Esophagus (tissue), 2 donors: ENCODE measurements around the gene ZNF385B. TPM values are rescaled to one million over a fixed set of nuclear protein-coding genes. Genes with fewer than 3 reads are reported as not detected.

Source experiments
- H3K27ac ChIP-seq, 2 donors: one replicate each; pipeline ENCODE4 v1.5.1; 2013; ENCODE audit warnings: low read depth in 2 of 2, mild to moderate bottlenecking in 2 of 2, inconsistent platforms in 1 of 2, low read length in 1 of 2, moderate library complexity in 1 of 2
- H3K27me3 ChIP-seq, 2 donors: one replicate each; pipeline ENCODE4 v1.6.1; 2013; ENCODE audit warnings: low read length in 2 of 2, control low read depth in 1 of 2, mild to moderate bottlenecking in 1 of 2; ENCODE audit not compliant: insufficient read depth in 2 of 2, control insufficient read depth in 1 of 2
- H3K36me3 ChIP-seq, 2 donors: one replicate each; pipeline ENCODE4 v1.6.1; 2013; ENCODE audit warnings: low read length in 1 of 2; ENCODE audit not compliant: control insufficient read depth in 2 of 2, insufficient read depth in 2 of 2
- H3K4me1 ChIP-seq, 2 donors: one replicate each; pipeline ENCODE4 v1.6.1; 2013; ENCODE audit warnings: low read length in 1 of 2; ENCODE audit not compliant: control insufficient read depth in 2 of 2, insufficient read depth in 2 of 2
- H3K4me3 ChIP-seq, 2 donors: one replicate each; pipeline ENCODE4 v1.5.1; 2013; ENCODE audit warnings: low read length in 2 of 2, mild to moderate bottlenecking in 2 of 2, low read depth in 1 of 2, moderate library complexity in 1 of 2
- H3K9me3 ChIP-seq, 2 donors: one replicate each; pipeline ENCODE4 v1.6.1; 2013; ENCODE audit warnings: mild to moderate bottlenecking in 2 of 2, low read depth in 1 of 2, low read length in 1 of 2, moderate library complexity in 1 of 2; ENCODE audit not compliant: control insufficient read depth in 2 of 2, insufficient read depth in 1 of 2
- WGBS, 2 donors: extraction: QIAGEN DNeasy Blood & Tissue Kit; methylation state at CpG; one replicate each; pipeline ENCODE4 v1.1.7; 2013; 5-methylcytosine and 5-hydroxymethylcytosine counted together
- polyA plus RNA-seq, 2 donors: library from polyadenylated mRNA; stranded (reverse); fragments of 200-250 nt; gene quantifications; one replicate each; pipeline ENCODE4 v1.2.3, GENCODE V29; 2013
- donor health status: healthy with polysubstance abuse.
- donor health status: Bipolar disorder and iron deficiency.

ZNF385B gene
- polyA plus RNA-seq, 2 donors: 0.22 to 0.29 TPM

GRCh38 chr2:179558010-179558934 is 303.1 kb downstream of the ZNF385B start:
- H3K4me3 ChIP-seq: no peak overlapping the region
- H3K27ac ChIP-seq: no peak overlapping the region
- no peaks in the 10 kb centered on the region for H3K4me1 ChIP-seq
- no peaks in the 10 kb centered on the region for H3K9me3 ChIP-seq
- no peaks in the 10 kb centered on the region for H3K27me3 ChIP-seq
- 62 to 66% methylated on average over 2 of the region's 2 CpGs for WGBS, 2 donors
- no peaks in the 10 kb centered on the region for H3K36me3 ChIP-seq

- Histone ChIP-seq H3K36me3 (no peaks in the 10 kb centered on the region), H3K27ac (no peak overlapping the region), H3K4me3 (no peak overlapping the region), H3K4me1 (no peaks in the 10 kb centered on the region), H3K27me3 (no peaks in the 10 kb centered on the region), H3K9me3 (no peaks in the 10 kb centered on the region)
- WGBS, 2 donors: 78 to 89% methylated on average over 6 of the region's 6 CpGs
Measured at GRCh38 chr2:179556425-179556824, 305.0 kb downstream of the ZNF385B start.

GRCh38 chr2:179555691-179556283 is 305.6 kb downstream of the ZNF385B start:
- Histone ChIP-seq H3K9me3 (no peaks in the 10 kb centered on the region), H3K27me3 (no peaks in the 10 kb centered on the region), H3K27ac (no peak overlapping the region), H3K4me3 (no peak overlapping the region), H3K36me3 (no peaks in the 10 kb centered on the region), H3K4me1 (no peaks in the 10 kb centered on the region)
- WGBS, 2 donors: 65 to 71% methylated on average over 6 of the region's 6 CpGs

- 82 to 86% methylated on average over 4 of the region's 4 CpGs for WGBS, 2 donors
Measured at GRCh38 chr2:179554639-179555386, 306.6 kb downstream of the ZNF385B start.

GRCh38 chr2:179553382-179553781 is 308.0 kb downstream of the ZNF385B start:
- no peaks in the 10 kb centered on the region for H3K9me3 ChIP-seq
- no peak overlapping the region for H3K4me3 ChIP-seq
- H3K27me3 ChIP-seq: no peaks in the 10 kb centered on the region
- H3K27ac ChIP-seq: no peak overlapping the region
- no peaks in the 10 kb centered on the region for H3K4me1 ChIP-seq
- 85 to 86% methylated on average over 3 of the region's 3 CpGs for WGBS, 2 donors
- H3K36me3 ChIP-seq: no peaks in the 10 kb centered on the region

More at GRCh38 chr2:179554639-179555386, 306.6 kb downstream of the ZNF385B start:
- Histone ChIP-seq H3K36me3 (no peaks in the 10 kb centered on the region), H3K4me1 (no peaks in the 10 kb centered on the region), H3K27me3 (no peaks in the 10 kb centered on the region), H3K4me3 (no peak overlapping the region), H3K27ac (no peak overlapping the region), H3K9me3 (no peaks in the 10 kb centered on the region)

GRCh38 chr2:179551539-179552045 is 309.8 kb downstream of the ZNF385B start:
- Histone ChIP-seq H3K4me1 (no peaks in the 10 kb centered on the region), H3K36me3 (no peaks in the 10 kb centered on the region), H3K27me3 (no peaks in the 10 kb centered on the region), H3K27ac (no peak overlapping the region), H3K4me3 (no peak overlapping the region), H3K9me3 (no peaks in the 10 kb centered on the region)
- WGBS, 2 donors: 76 to 84% methylated on average over 1 of the region's 1 CpG

- Histone ChIP-seq H3K4me1 (no peaks in the 10 kb centered on the region), H3K27ac (no peak overlapping the region), H3K36me3 (no peaks in the 10 kb centered on the region), H3K9me3 (no peaks in the 10 kb centered on the region), H3K27me3 (no peaks in the 10 kb centered on the region), H3K4me3 (no peak overlapping the region)
- 80 to 88% methylated on average over 4 of the region's 4 CpGs for WGBS, 2 donors
Measured at GRCh38 chr2:179550849-179551248, 310.6 kb downstream of the ZNF385B start.

GRCh38 chr2:179550214-179550613 is 311.2 kb downstream of the ZNF385B start:
- no peaks in the 10 kb centered on the region for H3K4me1 ChIP-seq
- H3K4me3 ChIP-seq: no peak overlapping the region
- WGBS, 2 donors: 79 to 84% methylated on average over 1 of the region's 1 CpG
- no peaks in the 10 kb centered on the region for H3K36me3 ChIP-seq
- H3K27me3 ChIP-seq: no peaks in the 10 kb centered on the region
- no peak overlapping the region for H3K27ac ChIP-seq
- H3K9me3 ChIP-seq: no peaks in the 10 kb centered on the region

GRCh38 chr2:179546656-179547055 is 314.8 kb downstream of the ZNF385B start:
- Histone ChIP-seq H3K9me3 (no peaks in the 10 kb centered on the region), H3K27me3 (no peaks in the 10 kb centered on the region), H3K4me1 (no peaks in the 10 kb centered on the region), H3K27ac (no peak overlapping the region), H3K4me3 (no peak overlapping the region), H3K36me3 (no peaks in the 10 kb centered on the region)
- WGBS, 2 donors: 95 to 96% methylated on average over 2 of the region's 2 CpGs
